Pancreas (tissue), 10 donors: ENCODE measurements around the gene PARP1. TPM values are rescaled to one million over a fixed set of nuclear protein-coding genes. Genes with fewer than 3 reads are reported as not detected.

ENCODE experiments used
- ATAC-seq, 4 donors: fragments of 200-7000 bp; cut with Tn5 transposase; one replicate each; pipeline versions ENCODE4 v1.8.0 to v1.9.1; 2020; ENCODE audit warnings: mild to moderate bottlenecking in 4 of 4, moderate library complexity in 4 of 4
- DNase-seq, 6 donors: peaks; one replicate each; pipeline ENCODE4 v3.0.0-alpha.2; 2020
- FAIRE-seq: peaks from 2 replicates; lab custom pipeline; 2012; peaks lifted over from hg19 to GRCh38; lab: Jason Lieb, UNC
- H3K27ac ChIP-seq, 4 donors: fragments of 200-600 bp; sonication (generic); 1 replicate in 3 of 4; 2 replicates in 1 of 4; pipeline versions ENCODE4 v1.5.0 to v1.8.0; 2020
- H3K27me3 ChIP-seq, 4 donors: fragments of 200-600 bp; one replicate each; pipeline ENCODE4 v1.8.0; 2021
- H3K36me3 ChIP-seq, 3 donors: fragments of 200-600 bp; sonication (generic) in 1 of 3; one replicate each; pipeline versions ENCODE4 v1.5.0 to v1.8.0; 2020 to 2021
- H3K4me1 ChIP-seq, 3 donors: fragments of 200-600 bp; one replicate each; pipeline ENCODE4 v1.8.0; 2021
- H3K4me3 ChIP-seq, 4 donors: fragments of 200-600 bp; sonication (generic) in 2 of 4; one replicate each; pipeline versions ENCODE4 v1.5.0 to v1.8.0; 2020 to 2021
- H3K9me3 ChIP-seq, 4 donors: fragments of 200-600 bp; one replicate each; pipeline ENCODE4 v1.8.0; 2021
- CTCF ChIP-seq, 4 donors: fragments of 200-600 bp; sonication (generic) in 3 of 4; IDR thresholded peaks; one replicate each; pipeline versions ENCODE4 v1.5.0 to v1.8.0; 2021; ENCODE audit warnings: antibody characterized with exemption in 4 of 4
- WGBS, 2 donors: extraction: QIAGEN DNeasy Blood & Tissue Kit; methylation state at CpG; one replicate each; pipeline ENCODE4 v1.1.7; 2013; 5-methylcytosine and 5-hydroxymethylcytosine counted together
- intact Hi-C, 3 donors: fragments of 100-400 bp; cut with DNase I; formaldehyde crosslinking; loops; one replicate each; pipeline versions ENCODE4 v1.11.1 to v1.14.2; 2022
- polyA plus RNA-seq, 2 donors: library from polyadenylated mRNA; stranded (reverse); fragments of 200-250 nt; gene quantifications; one replicate each; pipeline ENCODE4 v1.2.3, GENCODE V29; 2013
- total RNA-seq, 6 donors: library from RNA; stranded (reverse); fragmentation: NEBNext Ultra II Directional in 4 of 6; extraction: Animal tissue kit (Norgen Biotek cat#: 25700) in 4 of 6; gene quantifications; one replicate each; pipeline versions ENCODE4 v1.2.1 to v1.2.4, GENCODE V29; 2021 to 2023
- donor health status: healthy with polysubstance abuse.
- donor health status: DM: no; HTN: no; CAD: no; lungs with moderate emphysema.
- donor health status: DM: no; HTN: no; CAD: no.
- donor health status: control.
- donor health status: control.
- donor health status: Bipolar disorder and iron deficiency.
- donor health status: DM: yes; HTN: yes; CAD: no.
- donor health status: DM: no; HTN: no; CAD: no.
- donor health status: DM: no; HTN: no; CAD: no.
- donor health status: DM: yes; HTN: yes; CAD: no.

Gene PARP1
- total and polyA plus RNA-seq, 8 donors, result 16.8 to 69.4 (median 49.6) TPM

GRCh38 chr1:226364514-226364899 is 43.4 kb downstream of the PARP1 start:
- H3K27ac ChIP-seq, result no peak overlapping the region
- ATAC-seq, result no peak
- WGBS, 2 donors, result 59 to 62% methylated on average over 7 of the region's 7 CpGs
- TF ChIP-seq CTCF (IDR thresholded peaks at IDR 0.05), result no peak
- H3K9me3 ChIP-seq, result no peaks in the 10 kb centered on the region
- intact Hi-C loops, result no loop called here
- no peaks in the 10 kb centered on the region for H3K27me3 ChIP-seq
- peaks cover 3 to 97% (median 55%) of the 10 kb centered on the region in 3 donors for H3K36me3 ChIP-seq
- no peak overlapping the region for H3K4me3 ChIP-seq
- DNase-seq, result no peak
- no peak for FAIRE-seq
- H3K4me1 ChIP-seq, result no peaks in the 10 kb centered on the region

GRCh38 chr1:226363801-226364513 is 43.9 kb downstream of the PARP1 start:
- no peak for FAIRE-seq
- H3K27ac ChIP-seq, result no peak overlapping the region
- H3K9me3 ChIP-seq, result no peaks in the 10 kb centered on the region
- peaks cover 3 to 97% (median 55%) of the 10 kb centered on the region in 3 donors for H3K36me3 ChIP-seq
- intact Hi-C loops, result no loop called here
- H3K4me3 ChIP-seq, result no peak overlapping the region
- no peak for DNase-seq
- 80 to 86% methylated on average over 9 of the region's 9 CpGs for WGBS, 2 donors
- no peaks in the 10 kb centered on the region for H3K4me1 ChIP-seq
- no peaks in the 10 kb centered on the region for H3K27me3 ChIP-seq
- no peak for TF ChIP-seq CTCF (IDR thresholded peaks at IDR 0.05)
- ATAC-seq, result peak in 1 of 4 donors; percentile 36

GRCh38 chr1:226362891-226363447 is 44.9 kb downstream of the PARP1 start:
- Histone ChIP-seq H3K9me3 (no peaks in the 10 kb centered on the region), H3K4me3 (no peak overlapping the region), H3K4me1 (no peaks in the 10 kb centered on the region), H3K27me3 (no peaks in the 10 kb centered on the region), H3K36me3 (peaks cover 3 to 88% (median 49%) of the 10 kb centered on the region in 3 donors), H3K27ac (no peak overlapping the region)
- ATAC-seq, result no peak
- intact Hi-C loops, result no loop called here
- no peak for FAIRE-seq
- no peak for TF ChIP-seq CTCF (IDR thresholded peaks at IDR 0.05)
- no peak for DNase-seq
- WGBS, 2 donors, result 93 to 97% methylated on average over 9 of the region's 9 CpGs

DNA sequence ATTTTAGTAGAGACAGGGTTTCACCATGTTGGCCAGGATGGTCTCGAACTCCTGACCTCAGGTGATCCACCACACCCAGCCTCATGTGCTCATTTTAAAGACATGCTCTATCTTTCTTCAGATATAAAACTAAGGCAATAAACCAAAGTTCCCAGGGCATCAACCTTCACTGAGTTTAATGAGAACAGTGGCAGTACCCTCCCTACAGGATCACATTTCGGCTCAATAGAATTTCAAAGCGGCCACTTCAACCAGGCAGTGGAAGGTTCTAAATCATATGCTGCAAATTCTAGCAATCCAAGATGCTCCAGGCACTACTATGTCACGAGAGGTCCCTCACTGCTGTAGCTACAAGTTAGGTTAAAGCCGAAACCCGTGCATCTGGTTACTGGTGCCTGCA is 45.5 kb downstream of the PARP1 start:
- no peaks in the 10 kb centered on the region for H3K27me3 ChIP-seq
- no peak overlapping the region for H3K27ac ChIP-seq
- WGBS, 2 donors, result 80 to 90% methylated on average over 6 of the region's 6 CpGs
- TF ChIP-seq CTCF (IDR thresholded peaks at IDR 0.05), result no peak
- no peak overlapping the region for H3K4me3 ChIP-seq
- peaks cover 3 to 82% (median 43%) of the 10 kb centered on the region in 3 donors for H3K36me3 ChIP-seq
- no peaks in the 10 kb centered on the region for H3K9me3 ChIP-seq
- no peak for DNase-seq
- intact Hi-C loops, result no loop called here
- no peak for ATAC-seq
- H3K4me1 ChIP-seq, result no peaks in the 10 kb centered on the region
- FAIRE-seq, result no peak
